Natural killer cell (primary cell): ENCODE measurements around the gene RAET1E. TPM values are rescaled to one million over a fixed set of nuclear protein-coding genes. Genes with fewer than 3 reads are reported as not detected.

Experiments used
- ATAC-seq, 3 donors: fragments of 150-1000 bp in 2 of 3; fragments of 200-7000 bp in 1 of 3; cut with Tn5 transposase; 1 replicate in 1 of 3; 2 replicates in 2 of 3; pipeline ENCODE4 v1.10.0; 2021; ENCODE audit warnings: mild to moderate bottlenecking in 2 of 3, moderate library complexity in 2 of 3
- DNase-seq, 2 donors: peaks; one replicate each; pipeline versions ENCODE4 v3.0.0 to v3.0.0-alpha.2; 2013 to 2021; ENCODE audit warnings: mixed read lengths in 1 of 2
- H3K27ac ChIP-seq: one replicate; pipeline ENCODE4 v1.5.1; 2013; ENCODE audit warnings: mild to moderate bottlenecking, low read length
- H3K27me3 ChIP-seq: one replicate; pipeline ENCODE4 v1.6.1; 2013; ENCODE audit warnings: low read length; ENCODE audit not compliant: control insufficient read depth, insufficient read depth
- H3K36me3 ChIP-seq: one replicate; pipeline ENCODE4 v1.6.1; 2013; ENCODE audit warnings: low read length; ENCODE audit not compliant: control insufficient read depth, insufficient read depth
- H3K4me1 ChIP-seq: one replicate; pipeline ENCODE4 v1.6.1; 2013; ENCODE audit warnings: low read length; ENCODE audit not compliant: control insufficient read depth, insufficient read depth
- H3K4me3 ChIP-seq: one replicate; pipeline ENCODE4 v1.5.1; 2013; ENCODE audit warnings: low read length
- H3K9me3 ChIP-seq: one replicate; pipeline ENCODE4 v1.6.1; 2013; ENCODE audit warnings: low read length; ENCODE audit not compliant: control insufficient read depth, insufficient read depth
- H3K27ac Mint-ChIP-seq, 2 donors: one replicate each; pipeline ENCODE4 v1.8.0; 2022; ENCODE audit warnings: mild to moderate bottlenecking in 2 of 2, mixed read lengths in 2 of 2, moderate library complexity in 1 of 2
- H3K27me3 Mint-ChIP-seq, 2 donors: one replicate each; pipeline ENCODE4 v1.8.0; 2022; ENCODE audit warnings: low read depth in 2 of 2, mixed read lengths in 2 of 2
- H3K36me3 Mint-ChIP-seq: one replicate; pipeline ENCODE4 v1.8.0; 2022; ENCODE audit warnings: mixed read lengths
- H3K4me1 Mint-ChIP-seq, 2 donors: one replicate each; pipeline ENCODE4 v1.8.0; 2022; ENCODE audit warnings: mixed read lengths in 2 of 2
- H3K4me3 Mint-ChIP-seq: one replicate; pipeline ENCODE4 v1.8.0; 2022; ENCODE audit warnings: mild to moderate bottlenecking, moderate library complexity, mixed read lengths
- H3K9me3 Mint-ChIP-seq, 2 donors: one replicate each; pipeline ENCODE4 v1.8.0; 2022; ENCODE audit warnings: mixed read lengths in 2 of 2
- CTCF ChIP-seq: fragments of 200-600 bp; IDR thresholded peaks from one replicate; pipeline ENCODE4 v1.8.0; 2022; ENCODE audit warnings: antibody characterized with exemption
- WGBS: methylation state at CpG from one replicate; pipeline ENCODE4 v1.1.7; 2013; ENCODE audit warnings: missing lambda C conversion rate; ENCODE audit not compliant: insufficient coverage; 5-methylcytosine and 5-hydroxymethylcytosine counted together
- intact Hi-C: fragments of 100-400 bp; cut with micrococcal nuclease; formaldehyde crosslinking; loops from one replicate; pipeline ENCODE4 v1.14.2; 2022
- total RNA-seq, 4 donors: library from RNA; stranded (reverse); fragments of 120-200 nt in 1 of 4; gene quantifications; one replicate each; pipeline versions ENCODE4 v1.2.3 to v1.2.4, GENCODE V29; 2013 to 2022

Gene RAET1E
- total RNA-seq, 3 donors from 2014 or later (not counting 1 experiment from before 2014, with no cell fraction given): not detected

GRCh38 chr6:149934249-149935156 is 36.6 kb upstream of the RAET1E start:
- Mint-ChIP-seq H3K27ac (peak overlapping the region in 1 of 2 donors; percentile 79), H3K4me3 (no peak overlapping the region)
- DNase-seq: peak; percentile 63 to 89

GRCh38 chr6:149933461-149933860 is 35.5 kb upstream of the RAET1E start:
- intact Hi-C loops: loop anchor here (10.0 kb wide), 2 partner anchors 189 to 881 kb away; partner anchors contain the start of genes NUP43 and PCMT1

More at GRCh38 chr6:149934249-149935156, 36.6 kb upstream of the RAET1E start:
- Histone ChIP-seq H3K4me3 (no peak overlapping the region), H3K9me3 (no peaks in the 10 kb centered on the region), H3K36me3 (no peaks in the 10 kb centered on the region), H3K27ac (no peak overlapping the region), H3K4me1 (peaks cover 17% of the 10 kb centered on the region), H3K27me3 (peaks cover 63% of the 10 kb centered on the region)
- 36% methylated on average over 11 of the region's 11 CpGs for WGBS
- intact Hi-C loops: loop anchor here (1.0 to 10.0 kb wide), 3 partner anchors 83 to 880 kb away; partner anchors contain the start of genes NUP43 and PCMT1
- peaks cover 75 to 94% of the 10 kb centered on the region in 2 donors for H3K27me3 Mint-ChIP-seq
- peak; percentile 42 to 74 (median 48) for ATAC-seq
- peak; percentile 89 for TF ChIP-seq CTCF
- no peaks in the 10 kb centered on the region for H3K36me3 Mint-ChIP-seq
- H3K4me1 Mint-ChIP-seq: peaks cover 8 to 21% of the 10 kb centered on the region in 2 donors
- no peaks in the 10 kb centered on the region for H3K9me3 Mint-ChIP-seq

GRCh38 chr6:149933036-149933435 is 35.1 kb upstream of the RAET1E start:
- Histone ChIP-seq H3K36me3 (no peaks in the 10 kb centered on the region), H3K4me1 (peaks cover 4% of the 10 kb centered on the region), H3K9me3 (no peaks in the 10 kb centered on the region), H3K27ac (no peak overlapping the region), H3K4me3 (no peak overlapping the region), H3K27me3 (peaks cover 52% of the 10 kb centered on the region)
- intact Hi-C loops: loop anchor here (10.0 kb wide), 2 partner anchors 188 to 882 kb away; partner anchors contain the start of genes NUP43 and PCMT1
- ATAC-seq (no peak), DNase-seq (no peak)
- H3K4me1 Mint-ChIP-seq: peaks cover 0 to 7% of the 10 kb centered on the region in 2 donors
- no peak overlapping the region for H3K27ac Mint-ChIP-seq
- H3K4me3 Mint-ChIP-seq: no peak overlapping the region
- TF ChIP-seq CTCF: no peak
- WGBS: 52% methylated on average over 5 of the region's 5 CpGs
- peaks cover 76 to 94% of the 10 kb centered on the region in 2 donors for H3K27me3 Mint-ChIP-seq
- no peaks in the 10 kb centered on the region for H3K36me3 Mint-ChIP-seq
- no peaks in the 10 kb centered on the region for H3K9me3 Mint-ChIP-seq

More at GRCh38 chr6:149933461-149933860, 35.5 kb upstream of the RAET1E start:
- no peaks in the 10 kb centered on the region for H3K9me3 Mint-ChIP-seq
- H3K27ac Mint-ChIP-seq: no peak overlapping the region
- Histone ChIP-seq H3K9me3 (no peaks in the 10 kb centered on the region), H3K36me3 (no peaks in the 10 kb centered on the region), H3K4me1 (peaks cover 8% of the 10 kb centered on the region), H3K27me3 (peaks cover 56% of the 10 kb centered on the region), H3K4me3 (no peak overlapping the region), H3K27ac (no peak overlapping the region)
- DNase-seq: no peak
- peaks cover 0 to 11% of the 10 kb centered on the region in 2 donors for H3K4me1 Mint-ChIP-seq
- TF ChIP-seq CTCF: no peak
- no peak for ATAC-seq
- H3K27me3 Mint-ChIP-seq: peaks cover 76 to 94% of the 10 kb centered on the region in 2 donors
- WGBS: 24% methylated on average over 3 of the region's 3 CpGs
- no peak overlapping the region for H3K4me3 Mint-ChIP-seq
- H3K36me3 Mint-ChIP-seq: no peaks in the 10 kb centered on the region
